Upper lobe of left lung (tissue), 4 donors: ENCODE measurements around the gene MOB3B.

Experiments used
- POLR2AphosphoS5 ChIP-seq, 2 donors: sonication (generic); formaldehyde crosslinking; IDR thresholded peaks; one replicate each; pipeline ENCODE4 v1.5.1; 2017; ENCODE audit warnings: antibody characterized with exemption in 2 of 2
- TF ChIP-seq, protein P1 (sequence below), 6 experiments: fragments of 450-650 bp in 4 of 6; fragments of 200-600 bp in 2 of 6; sonication (generic) in 2 of 6; IDR thresholded peaks; one replicate each; pipeline ENCODE4 v1.5.1; 2016 to 2019; ENCODE audit warnings: antibody characterized with exemption in 6 of 6

- TF ChIP-seq, protein P1, sequence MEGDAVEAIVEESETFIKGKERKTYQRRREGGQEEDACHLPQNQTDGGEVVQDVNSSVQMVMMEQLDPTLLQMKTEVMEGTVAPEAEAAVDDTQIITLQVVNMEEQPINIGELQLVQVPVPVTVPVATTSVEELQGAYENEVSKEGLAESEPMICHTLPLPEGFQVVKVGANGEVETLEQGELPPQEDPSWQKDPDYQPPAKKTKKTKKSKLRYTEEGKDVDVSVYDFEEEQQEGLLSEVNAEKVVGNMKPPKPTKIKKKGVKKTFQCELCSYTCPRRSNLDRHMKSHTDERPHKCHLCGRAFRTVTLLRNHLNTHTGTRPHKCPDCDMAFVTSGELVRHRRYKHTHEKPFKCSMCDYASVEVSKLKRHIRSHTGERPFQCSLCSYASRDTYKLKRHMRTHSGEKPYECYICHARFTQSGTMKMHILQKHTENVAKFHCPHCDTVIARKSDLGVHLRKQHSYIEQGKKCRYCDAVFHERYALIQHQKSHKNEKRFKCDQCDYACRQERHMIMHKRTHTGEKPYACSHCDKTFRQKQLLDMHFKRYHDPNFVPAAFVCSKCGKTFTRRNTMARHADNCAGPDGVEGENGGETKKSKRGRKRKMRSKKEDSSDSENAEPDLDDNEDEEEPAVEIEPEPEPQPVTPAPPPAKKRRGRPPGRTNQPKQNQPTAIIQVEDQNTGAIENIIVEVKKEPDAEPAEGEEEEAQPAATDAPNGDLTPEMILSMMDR (IDR thresholded peaks at IDR 0.05): no peak
- no peak for TF ChIP-seq POLR2AphosphoS5 (IDR thresholded peaks at IDR 0.05)
Measured at GRCh38 chr9:27470291-27470856, 59.2 kb downstream of the MOB3B start.
